Dermis blood vessel endothelial cell (primary cell): ENCODE data around the gene CENPQ. TPM values are rescaled to one million over a fixed set of nuclear protein-coding genes. Genes with fewer than 3 reads are reported as not detected.
A peak's percentile ranks its signal among the peaks of the same experiment; 100 is the strongest.

Experiments
- DNase-seq: peaks from one replicate; pipeline ENCODE4 v3.0.0; 2010
- total RNA-seq: library from RNA; depleted of rRNA; stranded (reverse); fragments of >200 nt; gene quantifications from 2 replicates; pipeline ENCODE4 v1.2.3, GENCODE V29; 2014

The CENPQ gene
- total RNA-seq, 1 donor from 2014 or later, result 5.1 TPM

DNA sequence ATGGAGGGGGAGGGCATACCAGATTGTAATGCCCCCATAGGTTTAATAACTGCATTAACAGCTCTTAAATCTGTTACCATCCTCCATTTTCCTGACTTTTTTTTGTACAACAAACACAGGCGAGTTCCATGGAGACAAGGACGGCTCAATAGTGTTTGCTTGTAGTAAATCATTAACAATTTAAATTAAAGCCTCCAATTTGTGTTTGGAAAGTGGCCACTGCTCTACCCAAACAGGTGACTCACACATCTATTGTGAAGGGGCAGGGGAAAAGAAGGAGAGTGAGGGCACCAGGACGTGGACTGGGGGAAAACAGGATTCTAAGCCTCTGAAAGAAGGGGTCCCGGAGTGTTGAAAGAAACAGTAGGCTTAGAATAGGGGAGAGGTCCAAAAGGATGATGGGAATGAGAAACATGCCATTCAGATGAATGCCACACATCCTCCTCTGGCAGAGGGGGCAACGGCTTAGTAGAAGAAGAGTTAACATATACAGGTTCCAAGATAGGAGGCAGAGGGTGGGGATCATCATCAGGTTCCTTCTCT is 43.5 kb downstream of the CENPQ start:
- DNase-seq, result no peak

DNA sequence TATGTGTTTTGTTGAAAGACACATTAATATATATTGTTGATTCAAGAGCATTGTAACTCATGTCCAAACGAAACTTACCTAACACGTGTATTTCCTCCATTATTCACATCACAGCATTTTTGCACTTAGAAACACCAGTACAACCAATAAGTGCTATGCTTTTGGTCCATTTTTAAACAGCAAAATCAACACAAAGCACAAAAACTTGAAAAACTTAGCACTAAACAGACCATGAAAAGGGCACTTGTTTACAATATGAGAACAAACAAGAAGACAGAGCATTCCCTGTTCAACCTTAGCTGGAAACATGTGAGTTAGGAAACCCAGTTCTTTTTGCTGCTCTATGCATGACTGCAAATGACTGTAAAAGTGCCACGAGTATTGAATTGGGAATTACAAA is 46.2 kb downstream of the CENPQ start:
- no peak for DNase-seq

DNA sequence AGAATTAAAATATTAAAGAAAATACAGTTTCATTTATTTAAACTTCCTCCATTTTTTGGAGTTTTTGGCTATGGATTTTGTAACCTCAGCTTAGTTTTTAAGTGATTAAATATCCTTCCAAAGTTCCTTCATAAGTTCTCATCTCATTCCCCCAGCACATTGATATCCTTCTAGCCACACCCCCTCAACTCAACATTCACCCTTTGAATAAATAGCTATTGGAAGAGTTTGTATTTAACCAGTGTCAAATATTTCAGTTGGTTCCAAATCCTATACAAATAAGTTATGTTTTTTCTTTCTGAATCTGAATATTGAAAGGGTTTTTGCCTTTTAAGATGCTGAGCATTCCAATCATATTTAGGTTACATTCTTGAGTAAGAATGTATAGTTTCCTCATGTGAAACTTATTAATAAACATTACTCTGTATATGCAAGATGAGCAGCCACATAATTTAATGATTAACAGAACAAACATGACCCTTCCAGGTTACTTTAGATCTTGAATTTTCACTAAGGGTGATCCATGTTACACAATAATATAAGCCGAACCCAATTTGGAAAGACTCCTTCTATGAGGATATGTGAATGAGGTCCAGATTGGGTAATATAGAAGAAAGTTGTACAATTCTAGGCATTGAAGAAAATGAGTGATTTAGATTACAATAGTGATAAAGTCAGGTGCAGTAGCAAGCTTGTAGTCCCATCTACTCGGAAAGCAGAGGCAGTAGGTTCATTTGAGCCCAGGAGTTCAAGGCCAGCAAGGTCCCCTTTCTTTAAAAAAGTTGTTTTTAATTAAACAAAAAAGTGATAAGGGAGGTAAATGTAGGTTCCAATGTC is 50.2 kb downstream of the CENPQ start:
- DNase-seq, result no peak

DNA sequence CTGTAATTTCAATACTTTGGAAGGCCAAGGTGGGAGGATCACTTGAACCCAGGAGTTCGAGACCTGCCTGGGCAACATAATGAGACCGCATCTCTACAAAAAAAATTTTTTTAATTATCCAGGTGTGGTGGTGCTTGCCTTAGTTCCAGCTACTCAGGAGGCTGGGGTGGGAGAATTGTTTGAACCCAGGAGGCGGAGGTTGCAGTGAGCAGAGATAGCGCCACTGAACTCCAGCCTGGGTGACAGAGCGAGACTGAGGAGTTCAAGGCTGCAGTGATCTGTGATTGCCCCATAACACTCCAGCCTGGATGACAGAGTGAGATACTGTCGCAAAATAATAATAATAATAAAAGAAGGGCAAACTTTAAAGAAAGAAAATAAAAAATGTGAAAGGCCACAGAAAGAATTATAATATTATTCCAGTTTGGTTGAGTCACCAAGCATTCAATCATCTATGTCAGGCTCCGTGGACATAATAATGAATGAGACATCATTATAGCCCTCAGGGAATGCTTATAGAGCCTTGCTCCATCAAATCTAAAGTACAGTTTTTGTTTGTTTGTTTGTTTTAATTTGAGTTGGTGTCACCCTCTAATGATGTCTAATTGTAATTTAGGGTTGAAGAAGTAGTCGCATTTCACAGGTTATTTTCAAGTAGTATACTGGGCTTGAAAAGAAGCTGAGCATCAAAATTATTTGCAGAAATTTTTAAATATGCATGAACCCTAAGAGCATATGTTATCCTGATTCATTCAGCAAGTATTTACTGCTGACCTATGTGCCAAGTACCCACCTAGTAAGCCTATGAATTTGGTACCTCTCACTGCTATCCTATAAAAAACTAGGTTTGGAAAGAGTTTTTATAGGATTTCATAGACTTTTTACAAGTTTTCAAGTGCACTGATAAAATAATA is 51.7 kb downstream of the CENPQ start:
- no peak for DNase-seq

DNA sequence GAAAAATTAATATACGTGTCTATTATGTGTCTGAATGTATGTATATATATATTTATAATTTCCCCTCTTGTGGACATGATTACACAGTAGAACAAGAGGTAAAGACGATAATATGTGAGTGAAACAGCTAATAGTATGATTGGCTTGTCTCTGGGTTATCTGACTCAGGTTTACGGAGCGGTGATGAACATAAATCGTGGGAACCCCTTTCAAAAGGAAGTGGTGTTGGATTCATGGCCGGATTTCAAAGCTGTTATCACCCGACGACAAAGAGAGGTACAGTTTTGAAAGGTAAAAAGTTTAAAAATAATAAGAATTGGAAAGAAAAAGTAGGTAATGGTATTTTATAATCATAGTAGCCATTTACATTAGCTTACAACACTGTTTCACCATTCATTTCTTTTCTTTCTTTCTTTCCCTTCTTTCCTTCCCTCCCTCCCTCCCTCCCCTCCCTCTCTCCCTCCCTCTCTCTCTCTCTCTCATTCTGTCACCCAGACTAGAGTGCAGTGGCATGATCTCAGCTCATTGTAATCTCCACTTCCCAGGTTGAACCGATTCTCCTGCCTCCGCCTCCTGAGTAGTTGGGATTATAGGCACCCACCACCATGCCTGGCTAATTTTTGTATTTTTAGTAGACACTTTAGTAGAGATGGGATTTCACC is 52.4 kb downstream of the CENPQ start:
- DNase-seq, result no peak

DNA sequence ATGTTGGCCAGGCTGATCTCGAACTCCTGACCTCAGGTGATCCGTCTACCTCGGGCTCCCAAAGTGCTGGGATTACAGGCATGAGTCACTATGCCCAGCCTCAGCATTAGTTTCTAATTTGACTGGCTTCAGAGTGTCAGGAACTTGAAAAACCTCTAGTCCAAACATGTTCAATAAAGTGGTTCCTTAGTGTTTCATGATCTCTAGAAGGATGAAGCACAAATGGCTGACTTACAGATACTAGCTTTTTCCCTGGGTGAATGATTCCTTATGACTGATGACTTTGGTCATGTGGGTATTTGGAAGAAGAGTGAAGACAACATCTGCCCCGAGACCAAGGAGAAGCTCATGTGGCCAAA is 53.0 kb downstream of the CENPQ start:
- no peak for DNase-seq

DNA sequence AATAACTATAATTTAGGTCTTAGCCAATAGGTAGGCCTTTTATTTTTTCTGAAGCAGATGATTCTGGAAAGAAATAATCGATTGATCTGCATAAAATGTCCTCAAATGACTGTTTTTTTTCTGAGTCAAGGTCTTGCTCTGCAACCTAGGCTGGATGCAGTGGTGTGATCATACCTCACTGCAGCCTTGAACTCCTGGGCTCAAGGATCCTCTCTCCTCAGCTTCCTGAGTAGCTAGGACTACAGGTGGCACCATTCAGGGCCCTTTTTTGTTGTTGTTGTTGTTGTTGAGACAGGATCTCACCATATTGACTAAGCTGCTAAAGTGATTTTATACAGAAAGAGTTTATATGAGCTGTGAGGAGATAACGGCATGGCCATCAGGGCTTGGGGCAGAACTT is 54.7 kb downstream of the CENPQ start:
- DNase-seq, result no peak

DNA sequence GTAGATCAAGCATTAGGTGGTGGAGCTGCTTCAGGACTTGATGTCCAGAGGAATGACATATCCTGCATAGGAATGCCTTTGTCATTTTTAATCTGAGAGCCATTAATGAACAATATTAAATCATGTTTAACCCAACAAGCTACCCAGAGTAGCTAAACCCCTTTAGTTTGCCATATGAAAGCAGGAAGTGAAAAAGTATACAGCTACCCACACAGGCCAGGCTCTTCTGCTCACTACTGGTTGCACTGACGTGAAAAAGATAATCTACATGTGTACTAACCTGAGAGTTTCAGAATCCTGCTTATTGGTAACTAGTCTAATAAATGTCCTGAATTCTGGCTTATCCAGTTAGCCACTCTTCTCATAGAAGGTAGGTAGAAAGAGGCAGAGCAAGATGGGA is 56.5 kb downstream of the CENPQ start:
- no peak for DNase-seq

DNA sequence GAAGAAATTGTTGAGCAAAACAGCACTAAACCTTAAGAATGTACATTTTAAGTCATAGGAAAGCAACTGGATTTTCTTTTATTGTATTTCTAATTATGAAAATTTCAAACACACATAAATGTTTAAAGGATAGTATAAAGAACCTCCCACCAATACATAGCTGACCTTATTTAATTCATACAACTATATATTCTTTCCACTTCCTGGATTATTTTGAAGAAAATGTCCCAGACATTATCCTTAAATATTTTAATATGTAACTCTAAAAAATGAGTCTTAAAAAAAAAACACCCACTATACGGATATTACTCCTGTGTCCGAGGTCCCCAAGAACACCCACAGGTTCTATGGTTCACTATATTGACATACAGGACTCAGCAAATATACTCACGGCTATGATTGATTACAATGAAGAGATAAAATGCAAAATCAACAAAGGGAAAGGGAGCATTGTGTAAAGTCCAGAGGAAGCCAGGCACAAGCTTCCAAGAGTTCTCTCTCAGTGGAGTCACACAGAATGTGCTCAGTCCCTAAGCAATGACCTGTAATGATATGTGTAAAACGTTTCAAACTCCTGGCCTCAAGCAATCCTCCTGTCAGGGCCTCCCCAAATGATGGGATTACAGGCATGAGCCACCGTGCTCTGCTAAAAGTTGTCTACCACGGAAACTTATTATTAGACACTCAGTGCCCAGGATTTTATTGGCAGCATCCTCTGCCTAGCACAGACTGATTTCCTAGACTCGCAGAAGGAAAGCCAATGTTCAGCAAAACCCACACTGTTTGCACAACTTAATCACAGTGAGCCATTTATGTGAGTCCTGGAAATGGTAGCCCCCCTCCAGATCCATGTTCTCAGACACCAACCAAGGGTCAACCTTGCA is 59.8 kb downstream of the CENPQ start:
- no peak for DNase-seq

DNA sequence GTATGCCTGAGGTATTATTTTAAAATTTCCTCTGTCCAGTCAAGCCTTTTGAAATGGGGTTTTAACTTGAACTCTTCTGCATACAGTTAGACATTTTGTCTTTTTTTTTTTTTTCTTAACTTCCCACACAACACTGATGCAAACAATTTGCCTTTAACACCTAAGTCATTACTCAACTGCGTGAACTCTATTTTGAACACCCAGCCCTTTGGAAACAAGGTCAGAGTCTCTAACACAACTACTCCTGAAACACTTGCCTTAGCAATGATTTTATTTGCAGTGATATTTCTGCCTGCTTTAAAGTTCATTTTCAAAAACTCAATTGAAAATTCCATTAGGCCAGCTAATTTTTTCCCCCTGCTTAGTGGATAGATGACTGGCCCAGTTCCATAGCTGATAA is 60.7 kb downstream of the CENPQ start:
- no peak for DNase-seq

DNA sequence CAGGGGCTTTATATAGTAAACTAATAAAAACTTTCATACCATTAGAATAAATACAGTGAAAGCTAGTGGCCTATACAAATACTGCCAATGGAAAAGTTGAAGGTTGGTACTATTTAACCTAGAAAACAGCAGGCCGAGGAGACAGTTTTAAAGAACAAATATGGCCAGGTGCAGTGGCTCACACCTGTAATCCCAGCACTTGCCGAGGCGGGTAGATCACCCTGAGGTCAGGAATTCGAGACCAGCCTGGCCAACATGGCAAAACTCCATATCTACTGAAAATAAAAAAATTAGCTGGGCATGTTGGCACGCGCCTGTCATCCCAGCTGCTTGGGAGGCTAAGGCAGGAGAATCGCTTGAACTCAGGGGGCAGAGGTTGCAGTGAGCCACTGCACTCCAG is 61.4 kb downstream of the CENPQ start:
- no peak for DNase-seq

DNA sequence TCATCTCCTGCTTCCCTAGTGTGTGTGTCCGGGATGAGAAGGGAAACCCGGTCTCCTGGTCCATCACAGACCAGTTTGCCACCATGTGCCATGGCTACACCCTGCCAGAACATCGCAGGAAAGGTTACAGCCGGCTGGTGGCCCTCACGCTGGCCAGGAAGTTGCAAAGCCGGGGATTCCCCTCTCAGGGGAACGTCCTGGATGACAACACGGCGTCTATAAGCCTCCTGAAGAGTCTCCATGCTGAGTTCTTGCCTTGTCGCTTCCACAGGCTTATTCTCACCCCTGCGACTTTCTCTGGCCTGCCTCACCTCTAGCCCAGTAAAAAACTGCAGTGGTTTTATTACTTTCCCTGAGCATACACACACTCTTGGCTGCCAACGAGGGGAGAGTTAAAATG is 63.4 kb downstream of the CENPQ start:
- no peak for DNase-seq

DNA sequence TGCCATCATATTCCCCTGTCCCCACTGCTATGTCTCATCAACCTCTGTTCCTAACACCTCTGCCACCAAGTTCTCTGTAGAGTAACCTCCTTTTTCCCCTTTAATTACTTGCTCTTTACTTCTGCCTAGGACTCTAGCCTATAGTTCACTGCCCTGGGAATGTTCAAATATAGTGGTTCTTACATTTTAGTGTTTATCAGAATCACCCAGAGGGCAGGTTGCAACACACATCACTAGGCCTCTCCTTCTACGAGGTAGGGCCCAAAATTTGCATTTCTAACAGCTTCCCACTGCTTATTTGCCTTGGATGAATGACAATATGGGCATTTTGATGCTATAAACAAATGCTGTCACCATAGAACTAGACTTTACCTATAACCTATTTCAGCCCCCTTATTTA is 64.2 kb downstream of the CENPQ start:
- no peak for DNase-seq

DNA sequence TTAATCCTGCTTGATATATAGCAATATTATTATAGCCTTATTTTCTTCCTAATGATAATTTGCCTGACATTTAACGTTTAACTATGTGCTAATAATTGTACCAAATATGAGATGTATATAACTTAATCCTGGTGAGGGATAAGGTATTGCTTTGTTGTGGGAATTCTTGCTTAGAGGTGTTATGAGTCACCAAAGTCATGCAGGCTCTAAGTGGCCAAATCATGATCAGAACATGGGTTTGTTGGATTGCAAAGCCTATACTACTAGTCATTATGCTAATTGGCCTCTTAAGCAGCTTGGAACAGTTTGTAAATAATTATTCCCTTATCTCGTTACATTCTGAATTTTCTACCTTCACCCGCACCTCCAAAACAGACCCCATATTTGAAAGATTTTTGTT is 65.4 kb downstream of the CENPQ start:
- no peak for DNase-seq

DNA sequence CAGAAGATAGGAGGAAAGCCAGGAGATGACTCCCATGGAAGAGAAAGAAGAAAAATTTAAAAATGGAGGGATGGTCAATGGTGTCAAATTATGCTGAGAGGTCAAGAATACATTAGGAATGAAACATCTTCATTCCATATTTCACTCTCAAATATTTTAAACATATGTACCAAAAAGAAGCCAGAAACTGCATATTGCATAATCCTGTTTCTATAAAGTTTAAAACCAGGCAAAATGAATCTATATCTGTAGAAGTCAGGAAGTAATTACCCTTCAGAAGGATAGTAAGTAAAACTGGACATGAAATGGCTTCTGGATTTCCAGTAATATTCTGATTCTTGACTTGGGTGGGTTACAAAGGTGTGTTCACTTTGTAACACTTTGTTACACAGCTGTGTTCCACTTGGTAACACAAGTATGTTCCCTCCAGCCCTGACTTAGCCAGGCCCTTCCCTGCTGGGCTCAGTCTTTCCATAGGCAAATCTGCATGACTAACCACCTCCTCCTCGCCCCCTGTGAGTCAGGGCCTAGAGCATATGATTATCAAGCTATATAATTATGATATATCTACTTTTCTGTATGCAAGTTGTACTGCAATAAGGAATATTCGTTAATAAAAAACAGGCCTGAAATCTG is 67.1 kb downstream of the CENPQ start:
- DNase-seq, result no peak

DNA sequence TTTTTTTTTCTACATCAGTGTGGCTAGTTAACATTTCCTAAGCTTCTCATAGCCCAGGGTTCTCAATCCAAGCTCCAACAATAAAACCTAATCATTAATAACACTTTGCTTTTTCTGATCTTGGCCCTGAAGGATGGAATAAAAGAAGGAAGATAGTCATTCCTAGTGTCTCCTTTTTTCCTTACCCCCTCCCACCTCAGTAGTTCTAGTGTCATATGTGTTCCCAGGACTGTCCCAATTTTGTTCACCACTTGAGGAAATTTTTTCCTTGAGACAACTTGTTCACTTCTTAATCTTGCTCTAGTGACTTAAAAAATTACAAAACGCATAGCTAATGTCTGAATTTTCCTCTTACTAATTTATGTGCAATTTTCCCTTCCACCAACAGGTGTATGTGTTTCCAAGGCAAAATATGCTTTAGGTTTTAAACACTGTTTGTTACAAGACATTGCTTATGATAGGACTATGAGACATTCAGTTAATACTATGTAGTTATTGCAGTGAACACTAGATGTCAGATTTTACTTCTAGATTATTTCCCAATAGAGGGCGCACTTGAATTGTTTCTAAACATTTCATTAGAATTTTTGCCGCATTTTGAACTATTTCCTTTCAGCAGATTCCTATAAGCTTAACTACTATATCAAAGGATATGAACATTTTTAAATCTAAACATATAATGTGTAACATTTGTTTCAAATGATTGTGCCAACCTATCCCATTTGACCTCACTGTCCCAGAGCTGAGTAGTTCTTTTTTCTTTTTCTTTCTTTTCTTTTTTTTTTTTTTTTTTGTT is 68.8 kb downstream of the CENPQ start:
- DNase-seq, result peak; percentile 83

DNA sequence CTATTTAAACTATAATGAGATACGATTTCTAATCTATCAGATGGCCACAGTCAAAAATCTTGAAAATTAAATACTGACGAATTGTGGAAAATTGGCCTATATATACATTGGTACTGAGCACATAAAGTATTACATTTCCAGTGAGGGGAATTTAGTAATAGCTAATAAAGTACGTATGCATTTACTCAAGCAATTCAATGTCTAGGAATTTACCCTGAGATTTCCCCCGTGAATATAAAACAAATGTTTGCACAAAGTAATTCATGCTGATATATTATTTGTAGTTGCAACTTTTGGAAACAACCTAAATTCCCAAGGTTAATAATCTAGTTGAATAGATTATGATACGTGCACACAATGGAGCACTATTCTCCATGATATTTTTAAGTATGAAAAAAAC is 72.6 kb downstream of the CENPQ start:
- no peak for DNase-seq

DNA sequence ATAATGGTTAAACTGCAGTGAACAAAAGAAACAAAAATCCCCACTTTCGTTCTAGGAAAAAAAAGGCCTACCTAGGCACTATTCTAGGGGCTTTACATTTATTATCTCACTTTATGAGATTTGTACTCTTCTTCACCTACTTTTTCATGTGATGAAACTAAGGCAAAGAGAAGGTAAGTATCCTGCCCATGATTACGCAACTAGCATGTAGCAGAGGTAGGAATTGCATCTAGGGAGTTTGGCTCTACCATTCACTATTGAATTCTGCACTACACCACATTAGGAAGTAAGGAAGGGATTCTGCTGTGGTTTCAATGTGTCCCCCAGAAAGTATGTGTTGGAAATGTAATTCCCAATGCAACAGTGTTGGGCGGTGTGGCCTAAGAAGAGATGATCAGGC is 75.9 kb downstream of the CENPQ start:
- no peak for DNase-seq

DNA sequence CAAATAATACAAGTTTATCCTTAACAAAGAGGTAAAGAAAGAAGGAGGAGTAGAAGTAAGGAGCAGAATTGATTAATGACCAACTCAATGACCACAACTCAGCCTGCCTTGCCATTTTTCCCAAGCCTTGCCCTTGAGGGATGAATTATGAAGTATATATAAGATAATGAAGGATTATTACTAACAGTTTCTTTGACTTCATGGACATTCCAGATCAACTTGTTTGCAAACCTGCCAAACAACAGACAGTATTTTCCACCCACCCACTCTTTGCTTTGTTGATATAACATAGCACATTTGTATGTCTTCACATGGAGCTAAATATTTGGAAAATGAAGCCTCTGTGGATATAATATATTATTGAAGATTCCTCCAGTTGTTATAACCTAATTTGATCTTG is 77.4 kb downstream of the CENPQ start:
- DNase-seq, result no peak

DNA sequence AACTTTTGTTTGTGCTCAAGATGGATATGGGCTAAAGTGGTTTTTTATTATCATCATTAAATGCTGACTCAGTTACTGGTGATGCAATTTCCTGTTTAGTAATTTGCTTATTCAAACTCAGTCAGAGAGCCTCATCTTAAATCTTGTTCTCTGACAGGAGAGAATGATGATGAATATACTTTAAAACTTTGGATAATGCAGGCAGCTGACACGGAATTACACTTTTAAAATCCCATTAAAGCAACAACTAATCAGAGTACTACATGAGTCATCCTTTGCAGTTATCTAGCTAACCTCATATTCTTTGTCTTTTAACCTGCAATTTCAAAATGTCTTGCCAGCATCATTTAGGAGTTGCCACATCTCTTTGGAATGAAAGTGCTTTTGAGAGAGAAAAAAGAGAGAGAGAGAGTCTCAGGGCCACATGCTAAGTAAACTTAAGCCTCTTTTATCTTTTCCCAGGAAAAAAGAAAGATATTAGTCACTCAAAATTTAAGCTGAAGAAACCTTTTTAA is 78.1 kb downstream of the CENPQ start:
- peak; percentile 49 for DNase-seq

DNA sequence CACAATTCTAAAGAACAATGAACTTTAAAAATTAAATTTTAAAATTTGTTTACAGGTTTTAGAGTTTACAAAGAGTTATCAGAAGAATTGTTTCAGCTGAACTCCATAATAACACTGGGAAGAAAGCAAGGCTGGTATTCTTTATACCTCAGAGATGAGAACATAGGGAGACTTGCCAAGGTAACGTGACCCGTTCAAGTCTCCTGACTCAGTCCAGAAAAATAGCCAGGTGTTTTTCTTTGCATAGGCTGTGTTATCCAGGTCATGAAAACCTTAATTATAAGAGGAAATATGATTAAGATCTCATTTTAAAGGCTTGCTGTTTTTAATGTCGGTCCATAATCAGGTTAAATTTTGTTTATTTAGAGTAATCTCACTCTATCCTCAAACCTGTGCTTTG is 78.8 kb downstream of the CENPQ start:
- no peak for DNase-seq
